ENCODE measurements around the gene CD74. TPM values are rescaled to one million over a fixed set of nuclear protein-coding genes. Genes with fewer than 3 reads are reported as not detected.

Gene CD74
- total RNA-seq, 4 donors from 2014 or later: 397 to 1,386 (median 625) TPM

DNA sequence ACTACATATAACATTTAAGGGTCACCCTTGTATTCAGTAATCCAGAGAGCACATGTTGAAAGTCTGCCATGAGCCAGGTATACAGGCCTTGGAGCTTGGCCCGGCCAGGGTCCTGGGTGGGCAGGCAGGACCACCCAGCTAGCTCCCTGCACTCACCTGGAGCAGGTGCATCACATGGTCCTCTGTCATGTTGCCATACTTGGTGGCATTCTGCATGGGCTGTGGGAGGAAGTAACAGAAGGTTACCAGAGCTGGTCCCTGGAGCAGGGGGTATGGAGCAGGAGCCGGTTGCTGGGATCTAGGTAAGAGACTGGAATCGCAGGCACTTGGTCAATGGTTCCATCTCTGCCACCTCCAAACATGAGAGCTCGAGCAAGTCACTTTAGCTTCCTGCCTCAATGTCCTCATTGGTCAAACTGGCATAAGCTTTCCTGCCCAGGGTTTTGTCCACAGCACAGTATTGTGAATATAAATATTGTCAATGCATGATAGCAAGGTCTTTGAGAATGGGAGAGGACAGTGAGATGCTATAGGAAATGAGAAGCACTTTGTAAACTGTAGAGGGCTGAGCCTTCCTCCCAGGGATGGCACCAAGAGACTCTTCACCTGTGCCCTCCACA, 6.5 kb downstream of the CD74 start:
- TF ChIP-seq, protein P1, sequence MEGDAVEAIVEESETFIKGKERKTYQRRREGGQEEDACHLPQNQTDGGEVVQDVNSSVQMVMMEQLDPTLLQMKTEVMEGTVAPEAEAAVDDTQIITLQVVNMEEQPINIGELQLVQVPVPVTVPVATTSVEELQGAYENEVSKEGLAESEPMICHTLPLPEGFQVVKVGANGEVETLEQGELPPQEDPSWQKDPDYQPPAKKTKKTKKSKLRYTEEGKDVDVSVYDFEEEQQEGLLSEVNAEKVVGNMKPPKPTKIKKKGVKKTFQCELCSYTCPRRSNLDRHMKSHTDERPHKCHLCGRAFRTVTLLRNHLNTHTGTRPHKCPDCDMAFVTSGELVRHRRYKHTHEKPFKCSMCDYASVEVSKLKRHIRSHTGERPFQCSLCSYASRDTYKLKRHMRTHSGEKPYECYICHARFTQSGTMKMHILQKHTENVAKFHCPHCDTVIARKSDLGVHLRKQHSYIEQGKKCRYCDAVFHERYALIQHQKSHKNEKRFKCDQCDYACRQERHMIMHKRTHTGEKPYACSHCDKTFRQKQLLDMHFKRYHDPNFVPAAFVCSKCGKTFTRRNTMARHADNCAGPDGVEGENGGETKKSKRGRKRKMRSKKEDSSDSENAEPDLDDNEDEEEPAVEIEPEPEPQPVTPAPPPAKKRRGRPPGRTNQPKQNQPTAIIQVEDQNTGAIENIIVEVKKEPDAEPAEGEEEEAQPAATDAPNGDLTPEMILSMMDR (IDR thresholded peaks at IDR 0.05; ENCODE audit: low read depth): no peak

- TF ChIP-seq, protein P1 (IDR thresholded peaks at IDR 0.05; ENCODE audit: low read depth): no peak
Measured at GRCh38 chr5:150404941-150405816, 7.5 kb downstream of the CD74 start.

DNA sequence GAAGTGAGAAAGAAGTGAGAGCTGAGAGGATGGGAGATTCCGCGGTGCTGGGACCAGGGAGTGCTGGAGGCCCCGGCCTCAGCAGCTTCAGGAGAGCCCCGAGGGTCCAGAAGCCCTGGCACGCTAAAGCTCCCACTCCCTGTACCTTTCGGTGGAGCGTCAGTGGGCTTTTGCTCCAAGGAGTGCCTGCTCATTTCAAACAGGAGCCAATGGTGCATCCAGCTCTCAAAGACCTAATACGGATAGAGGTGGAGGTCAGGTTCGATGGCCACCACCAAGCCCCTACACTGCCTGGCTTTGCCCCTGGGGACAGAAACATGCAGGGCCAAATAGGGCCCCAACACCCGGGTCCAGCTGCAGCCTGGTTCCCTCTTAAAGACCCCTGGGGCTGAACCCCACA, 8.2 kb downstream of the CD74 start:
- TF ChIP-seq, protein P1 (IDR thresholded peaks at IDR 0.05; ENCODE audit: low read depth): no peak

DNA sequence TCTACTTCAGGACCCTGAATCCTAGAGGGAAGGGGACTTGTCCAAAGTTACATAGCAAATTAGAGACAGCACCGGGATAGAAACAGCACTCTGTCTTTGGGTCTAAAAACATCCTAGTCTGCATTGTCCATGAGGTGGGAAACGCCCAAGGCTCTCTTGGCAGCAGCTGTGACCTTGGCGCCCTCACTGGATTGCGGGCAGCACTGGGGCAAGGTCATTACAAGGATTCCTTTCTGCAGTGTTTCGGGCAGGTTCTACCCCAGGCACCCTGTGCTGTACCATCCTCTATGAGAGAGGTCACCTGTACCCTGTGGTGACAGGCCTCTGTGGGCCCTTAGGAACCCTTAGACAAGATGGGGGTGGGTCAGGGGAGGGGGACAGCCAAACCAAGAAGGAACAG, 8.6 kb downstream of the CD74 start:
- TF ChIP-seq, protein P1 (IDR thresholded peaks at IDR 0.05; ENCODE audit: low read depth): no peak

- TF ChIP-seq, protein P1 (IDR thresholded peaks at IDR 0.05; ENCODE audit: low read depth): no peak
Measured at GRCh38 chr5:150402901-150403342, 9.8 kb downstream of the CD74 start.

DNA sequence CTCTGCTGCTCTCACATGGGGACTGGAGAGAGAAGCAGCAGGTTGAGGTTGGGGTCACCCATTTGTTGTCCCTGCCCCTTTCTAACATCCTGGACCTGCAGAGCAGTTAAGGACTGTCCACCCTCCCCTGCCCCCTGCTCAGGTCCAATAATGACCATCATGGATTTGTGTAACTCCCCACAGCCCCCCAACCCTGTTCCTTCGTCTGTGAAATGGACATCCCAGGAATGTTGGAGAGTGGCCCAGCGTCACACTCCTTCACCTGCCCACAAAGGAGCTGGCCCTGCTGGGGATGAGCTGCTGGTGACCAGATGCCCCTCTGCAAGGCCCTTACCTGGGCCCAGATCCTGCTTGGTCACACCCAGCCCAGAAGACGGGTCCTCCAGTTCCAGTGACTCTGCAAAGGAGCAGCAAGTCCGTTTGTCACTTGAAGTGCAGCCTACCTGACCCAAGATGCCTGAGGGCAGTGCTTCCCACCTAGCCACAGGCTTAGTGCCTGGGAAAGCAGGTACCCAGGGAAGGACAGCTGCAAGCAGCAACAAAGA, 10.4 kb downstream of the CD74 start:
- TF ChIP-seq, protein P1 (IDR thresholded peaks at IDR 0.05; ENCODE audit: low read depth): no peak

Measured in subcutaneous adipose tissue (tissue), 4 donors.